ENCODE results near the gene RPSA.

Gene RPSA

DNA sequence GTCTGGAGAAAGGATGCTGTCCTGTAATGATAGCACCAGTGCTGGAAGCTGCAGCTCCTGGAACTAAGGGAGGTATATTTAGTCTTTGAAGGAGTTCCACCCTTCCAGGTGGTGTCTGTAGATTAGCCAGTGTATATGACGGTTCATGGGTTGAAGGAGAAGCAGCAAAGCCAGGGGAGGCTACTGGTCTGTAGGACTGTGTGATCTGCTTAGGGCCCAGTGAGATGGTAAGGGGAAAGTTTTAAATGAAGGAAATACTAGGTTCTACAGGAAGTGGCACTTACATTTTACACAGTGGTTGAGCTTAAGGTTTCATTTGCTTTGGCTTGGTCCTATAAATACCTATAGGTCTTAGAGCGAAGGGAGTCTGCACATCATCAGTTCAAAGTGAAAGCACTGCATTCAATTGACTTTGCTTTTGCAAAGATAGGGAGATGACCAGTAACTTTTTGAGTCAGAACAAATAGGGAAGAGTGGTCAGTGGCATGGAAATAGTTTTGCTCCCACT, 17.7 kb upstream of the RPSA start:
- H3K4me3 ChIP-seq (replicated peaks; ENCODE audit: low read depth, low read length): no peak overlapping the region
- TF ChIP-seq, protein P1, sequence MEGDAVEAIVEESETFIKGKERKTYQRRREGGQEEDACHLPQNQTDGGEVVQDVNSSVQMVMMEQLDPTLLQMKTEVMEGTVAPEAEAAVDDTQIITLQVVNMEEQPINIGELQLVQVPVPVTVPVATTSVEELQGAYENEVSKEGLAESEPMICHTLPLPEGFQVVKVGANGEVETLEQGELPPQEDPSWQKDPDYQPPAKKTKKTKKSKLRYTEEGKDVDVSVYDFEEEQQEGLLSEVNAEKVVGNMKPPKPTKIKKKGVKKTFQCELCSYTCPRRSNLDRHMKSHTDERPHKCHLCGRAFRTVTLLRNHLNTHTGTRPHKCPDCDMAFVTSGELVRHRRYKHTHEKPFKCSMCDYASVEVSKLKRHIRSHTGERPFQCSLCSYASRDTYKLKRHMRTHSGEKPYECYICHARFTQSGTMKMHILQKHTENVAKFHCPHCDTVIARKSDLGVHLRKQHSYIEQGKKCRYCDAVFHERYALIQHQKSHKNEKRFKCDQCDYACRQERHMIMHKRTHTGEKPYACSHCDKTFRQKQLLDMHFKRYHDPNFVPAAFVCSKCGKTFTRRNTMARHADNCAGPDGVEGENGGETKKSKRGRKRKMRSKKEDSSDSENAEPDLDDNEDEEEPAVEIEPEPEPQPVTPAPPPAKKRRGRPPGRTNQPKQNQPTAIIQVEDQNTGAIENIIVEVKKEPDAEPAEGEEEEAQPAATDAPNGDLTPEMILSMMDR (IDR thresholded peaks at IDR 0.05; ENCODE audit: low read depth, low read length, missing control alignments): no peak
- no peak for DNase-seq (ENCODE audit: extremely low read depth, low read depth)

DNA sequence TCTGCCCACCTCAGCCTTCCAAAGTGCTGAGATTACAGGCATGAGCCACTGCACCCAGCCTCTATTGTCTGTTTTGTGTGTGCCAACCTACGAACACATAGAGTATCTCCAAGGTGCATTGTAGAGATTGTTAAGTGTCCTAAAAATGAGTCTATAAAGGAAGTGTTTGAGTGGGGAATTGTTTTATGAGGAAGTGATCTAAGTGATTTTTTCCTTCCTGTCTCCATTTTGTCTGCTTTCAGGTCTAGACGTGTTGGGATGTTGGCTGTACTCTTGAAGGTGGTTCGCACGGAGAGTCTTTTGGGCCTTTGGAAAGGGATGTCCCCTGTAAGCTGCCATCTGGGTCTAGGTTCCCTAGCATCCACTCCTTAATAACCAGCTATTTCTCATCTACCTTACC, 16.3 kb upstream of the RPSA start:
- TF ChIP-seq, protein P1 (IDR thresholded peaks at IDR 0.05; ENCODE audit: low read depth, low read length, missing control alignments): no peak
- no peak for DNase-seq (ENCODE audit: extremely low read depth, low read depth)
- no peak overlapping the region for H3K4me3 ChIP-seq (replicated peaks; ENCODE audit: low read depth, low read length)

DNA sequence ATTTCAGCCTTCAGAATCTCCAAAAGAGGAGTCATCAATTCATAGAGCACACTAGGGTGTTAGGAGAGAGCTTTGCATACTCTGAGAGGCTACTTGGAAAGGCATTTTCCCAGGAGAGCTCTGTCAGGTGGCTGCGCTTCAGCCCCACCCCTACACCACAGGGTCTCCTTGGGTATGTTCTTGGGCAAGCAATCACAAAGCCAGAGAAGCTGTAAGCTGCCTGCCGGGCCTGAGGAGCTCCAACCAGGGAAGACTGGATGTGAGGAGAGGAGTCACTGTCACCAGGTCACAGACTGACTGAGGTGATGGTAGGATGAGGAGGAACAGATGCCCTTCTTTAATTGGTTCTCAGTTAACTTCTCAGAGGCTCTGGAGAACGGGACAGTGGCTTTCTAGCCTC, 9.8 kb upstream of the RPSA start:
- no peak overlapping the region for H3K4me3 ChIP-seq (replicated peaks; ENCODE audit: low read depth, low read length)
- DNase-seq (ENCODE audit: extremely low read depth, low read depth): no peak
- TF ChIP-seq, protein P1 (IDR thresholded peaks at IDR 0.05; ENCODE audit: low read depth, low read length, missing control alignments): no peak

DNA sequence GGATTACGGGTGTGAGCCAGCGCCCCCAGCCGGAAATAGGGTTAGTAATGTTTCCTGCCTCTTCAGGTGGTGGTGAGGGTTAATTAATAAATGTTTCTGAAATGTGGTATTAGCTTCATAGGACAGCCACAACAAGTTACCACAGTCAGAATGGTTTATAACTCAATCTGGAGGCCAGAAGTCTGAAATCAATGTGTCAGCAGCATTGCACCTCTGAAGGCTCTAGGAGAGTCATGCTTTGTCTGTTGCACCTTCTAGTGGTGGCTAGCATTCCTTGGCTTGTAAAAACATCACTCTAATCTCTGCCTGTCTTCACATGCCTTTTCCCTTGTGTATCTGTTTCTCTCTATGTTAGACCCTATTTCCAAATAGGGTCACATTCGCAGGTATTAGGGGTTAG, 7.8 kb upstream of the RPSA start:
- DNase-seq (ENCODE audit: extremely low read depth, low read depth): no peak
- TF ChIP-seq, protein P1 (IDR thresholded peaks at IDR 0.05; ENCODE audit: low read depth, low read length, missing control alignments): no peak
- H3K4me3 ChIP-seq (replicated peaks; ENCODE audit: low read depth, low read length): no peak overlapping the region

DNA sequence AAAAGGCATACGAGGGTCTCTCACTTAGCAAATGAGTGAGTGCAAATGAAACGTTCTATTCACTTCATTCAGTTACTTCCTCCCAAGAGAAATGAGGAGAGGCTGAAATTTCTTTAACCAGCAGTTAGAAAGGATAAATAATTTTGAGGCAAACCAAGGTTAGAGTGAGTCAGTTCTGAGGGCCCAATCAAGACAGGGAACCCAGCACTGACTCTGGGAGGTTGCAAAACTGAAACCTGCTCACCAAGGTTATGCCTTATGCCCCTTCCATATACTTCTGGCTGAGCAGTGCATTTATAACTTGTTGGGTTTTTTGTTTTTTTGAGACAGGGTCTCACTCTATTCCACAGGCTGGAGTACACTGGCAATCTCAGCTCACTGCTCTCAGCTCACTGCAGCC, 4.5 kb upstream of the RPSA start:
- DNase-seq (ENCODE audit: extremely low read depth, low read depth): no peak
- no peak overlapping the region for H3K4me3 ChIP-seq (replicated peaks; ENCODE audit: low read depth, low read length)
- TF ChIP-seq, protein P1 (IDR thresholded peaks at IDR 0.05; ENCODE audit: low read depth, low read length, missing control alignments): no peak

DNA sequence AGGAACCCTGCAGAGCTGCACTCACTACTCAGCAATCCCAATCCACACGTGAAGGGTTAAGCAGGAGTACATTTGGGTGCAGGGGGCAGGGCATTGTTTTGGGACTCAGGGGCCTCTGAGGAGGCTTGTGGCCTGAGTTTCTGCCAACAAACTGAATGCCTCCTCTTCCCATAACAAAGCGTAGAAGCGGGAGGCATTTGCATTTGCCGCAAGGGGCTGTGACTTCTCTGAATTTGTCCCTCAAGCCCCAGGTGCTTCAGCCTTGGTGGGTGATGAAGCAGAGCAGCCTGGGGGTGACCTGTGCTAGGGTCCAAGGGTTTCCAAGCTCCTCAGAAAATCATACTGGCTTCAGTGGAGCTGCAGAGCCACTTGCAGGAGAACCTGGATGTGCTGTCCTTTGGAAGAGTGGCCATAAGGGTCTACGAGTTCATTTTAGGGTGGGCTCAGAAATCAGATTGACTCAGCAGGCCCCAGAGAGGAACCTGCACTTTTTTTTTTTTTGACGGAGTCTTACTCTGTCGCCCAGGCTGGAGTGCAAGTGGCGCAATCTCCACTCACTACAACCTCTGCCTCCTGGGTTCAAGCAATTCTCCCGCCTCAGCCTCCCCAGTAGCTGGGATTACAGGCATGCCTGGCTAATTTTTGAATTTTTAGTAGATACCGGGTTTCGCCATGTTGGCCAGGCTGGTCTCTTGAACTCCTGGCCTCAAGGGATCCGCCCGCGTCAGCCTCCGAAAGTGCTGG, 1.4 kb upstream of the RPSA start:
- TF ChIP-seq, protein P1 (IDR thresholded peaks at IDR 0.05; ENCODE audit: low read depth, low read length, missing control alignments): no peak
- DNase-seq (ENCODE audit: extremely low read depth, low read depth): no peak
- H3K4me3 ChIP-seq (replicated peaks; ENCODE audit: low read depth, low read length): peak overlapping the region; percentile 68

All from HFF-Myc (cell line).